DMS153 (cell line): ENCODE data around the gene AKR1B1.
"Not testable (repeated sequence)": the region's sequence is repeated elsewhere in the genome, so short reads cannot be mapped to it uniquely, and the experiment has no call there.

Experiments used
- DNase-seq: peaks from one replicate; lab custom pipeline; 2025; lab: John Stamatoyannopoulos, UW

AKR1B1 gene

GRCh38 chr7:134458806-134459698 lies at the start of gene AKR1B1:
Gene AKR1B1 (minus strand): TSS chr7:134459100. CDS start chr7:134459062, 38 bp downstream.
- DNase-seq, result peak; percentile 84

- DNase-seq, result no peak
These were observed 47.0 kb upstream of the AKR1B1 start for GRCh38 chr7:134505856-134506255.

GRCh38 chr7:134504660-134505164 lies 45.8 kb upstream of the AKR1B1 start:
- DNase-seq, result no peak

- no peak for DNase-seq
These were observed 43.8 kb upstream of the AKR1B1 start for GRCh38 chr7:134502463-134503371.

- DNase-seq, result no peak
These were observed 42.1 kb upstream of the AKR1B1 start for GRCh38 chr7:134500982-134501381.

GRCh38 chr7:134500406-134500805 lies 41.5 kb upstream of the AKR1B1 start:
- no peak for DNase-seq

GRCh38 chr7:134495546-134495945 lies 36.6 kb upstream of the AKR1B1 start:
- DNase-seq, result no peak

- DNase-seq, result no peak
These were observed 34.2 kb upstream of the AKR1B1 start for GRCh38 chr7:134493091-134493490.

GRCh38 chr7:134487721-134488120 lies 28.8 kb upstream of the AKR1B1 start:
- not testable (repeated sequence) for DNase-seq

- no peak for DNase-seq
These were observed 26.3 kb upstream of the AKR1B1 start for GRCh38 chr7:134485203-134485602.

GRCh38 chr7:134483296-134483695 lies 24.4 kb upstream of the AKR1B1 start:
- no peak for DNase-seq

GRCh38 chr7:134482858-134483257 lies 24.0 kb upstream of the AKR1B1 start:
- DNase-seq, result no peak

- DNase-seq, result no peak
These were observed 22.3 kb upstream of the AKR1B1 start for GRCh38 chr7:134481167-134481566.

GRCh38 chr7:134480730-134481129 lies 21.8 kb upstream of the AKR1B1 start:
- no peak for DNase-seq

GRCh38 chr7:134480202-134480601 lies 21.3 kb upstream of the AKR1B1 start:
- no peak for DNase-seq

- DNase-seq, result no peak
These were observed 19.8 kb upstream of the AKR1B1 start for GRCh38 chr7:134478707-134479106.

- DNase-seq, result no peak
These were observed 19.1 kb upstream of the AKR1B1 start for GRCh38 chr7:134477954-134478353.

GRCh38 chr7:134476044-134476443 lies 17.1 kb upstream of the AKR1B1 start:
- no peak for DNase-seq

- no peak for DNase-seq
These were observed 15.9 kb upstream of the AKR1B1 start for GRCh38 chr7:134474828-134475227.

- no peak for DNase-seq
These were observed 15.0 kb upstream of the AKR1B1 start for GRCh38 chr7:134473861-134474291.

- DNase-seq, result no peak
These were observed 13.8 kb upstream of the AKR1B1 start for GRCh38 chr7:134472572-134473244.

- DNase-seq, result no peak
These were observed 12.0 kb upstream of the AKR1B1 start for GRCh38 chr7:134470864-134471263.
